PFSK-1 (cell line): ENCODE results near the gene RPS15.

Source experiments
- POLR2AphosphoS5 ChIP-seq: IDR thresholded peaks from 2 replicates; pipeline ENCODE4 v1.6.1; 2012; ENCODE audit warnings: low read depth, mild to moderate bottlenecking, control low read depth, low read length, moderate library complexity
- REST ChIP-seq, 2 experiments: IDR thresholded peaks; 2 replicates each; pipeline versions ENCODE4 v1.6.1 to v1.8.0; 2011 to 2012; ENCODE audit warnings: low read depth in 2 of 2, low read length in 2 of 2, control low read depth in 1 of 2, inconsistent platforms in 1 of 2, mild to moderate bottlenecking in 1 of 2, moderate library complexity in 1 of 2; ENCODE audit not compliant: insufficient read depth in 1 of 2
- SIN3A ChIP-seq: IDR thresholded peaks from 2 replicates; pipeline ENCODE4 v1.6.1; 2012; ENCODE audit warnings: mild to moderate bottlenecking, low read length, moderate library complexity, borderline replicate concordance; ENCODE audit not compliant: insufficient read depth

- TF ChIP-seq POLR2AphosphoS5 (no peak; the same call in 1 of the 2 replicates), SIN3A (no peak), REST (IDR thresholded peaks at IDR 0.05; ENCODE audit: insufficient read depth in 1 of 2, low read depth in 2 of 2, low read length in 2 of 2) (no peak)
These were observed 31.2 kb upstream of the RPS15 start for GRCh38 chr19:1406774-1407527.
